Ureter (tissue), 1 donor: Measurements from ENCODE around the gene EFHD1. TPM values are rescaled to one million over a fixed set of nuclear protein-coding genes. Genes with fewer than 3 reads are reported as not detected.

ENCODE experiments used
- DNase-seq: peaks from one replicate; pipeline ENCODE4 v3.0.0-alpha.2; 2020; ENCODE audit warnings: low spot score
- total RNA-seq: library from RNA; stranded (reverse); gene quantifications from one replicate; pipeline ENCODE4 v1.2.4, GENCODE V29; 2023
- donor health status: DM: yes; HTN: yes; CAD: no.

Gene EFHD1, protein sequence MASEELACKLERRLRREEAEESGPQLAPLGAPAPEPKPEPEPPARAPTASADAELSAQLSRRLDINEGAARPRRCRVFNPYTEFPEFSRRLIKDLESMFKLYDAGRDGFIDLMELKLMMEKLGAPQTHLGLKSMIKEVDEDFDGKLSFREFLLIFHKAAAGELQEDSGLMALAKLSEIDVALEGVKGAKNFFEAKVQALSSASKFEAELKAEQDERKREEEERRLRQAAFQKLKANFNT
- 15.9 TPM for total RNA-seq

DNA sequence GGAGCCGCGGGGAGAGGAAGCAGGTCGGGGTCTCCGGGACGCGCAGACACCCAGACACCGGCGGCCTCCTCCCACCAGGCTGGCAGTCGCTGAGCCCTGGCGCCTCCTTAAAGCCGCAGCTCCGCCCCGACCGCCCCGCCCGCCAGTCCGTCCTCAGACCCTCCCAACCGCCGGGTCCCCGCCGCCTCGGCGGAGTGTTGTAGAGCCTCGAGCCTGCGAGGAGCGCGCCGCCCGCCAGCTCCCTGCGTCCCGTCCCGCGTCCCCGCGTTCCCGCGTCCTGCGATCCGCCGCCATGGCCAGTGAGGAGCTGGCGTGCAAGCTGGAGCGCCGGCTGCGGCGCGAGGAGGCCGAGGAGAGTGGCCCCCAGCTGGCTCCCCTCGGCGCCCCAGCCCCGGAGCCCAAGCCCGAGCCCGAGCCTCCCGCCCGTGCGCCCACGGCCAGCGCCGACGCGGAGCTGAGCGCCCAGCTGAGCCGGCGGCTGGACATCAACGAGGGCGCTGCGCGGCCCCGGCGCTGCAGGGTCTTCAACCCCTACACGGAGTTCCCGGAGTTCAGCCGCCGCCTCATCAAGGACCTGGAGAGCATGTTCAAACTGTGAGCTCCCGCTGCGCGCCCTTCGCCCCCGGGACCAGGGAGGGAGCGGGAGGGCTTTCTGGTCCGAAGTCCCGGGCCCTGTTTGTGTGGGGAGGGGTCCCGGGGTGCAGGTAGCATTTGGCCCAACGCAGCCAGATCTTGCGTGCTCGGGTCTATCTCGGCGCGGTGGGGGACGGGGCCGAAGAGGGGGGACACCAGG is at the start of gene EFHD1:
Gene EFHD1 (plus strand): TSS at position 192 of the 793 bp plus-strand sequence. CDS start 101 bp downstream, at position 293.
- DNase-seq = peak; percentile 73

DNA sequence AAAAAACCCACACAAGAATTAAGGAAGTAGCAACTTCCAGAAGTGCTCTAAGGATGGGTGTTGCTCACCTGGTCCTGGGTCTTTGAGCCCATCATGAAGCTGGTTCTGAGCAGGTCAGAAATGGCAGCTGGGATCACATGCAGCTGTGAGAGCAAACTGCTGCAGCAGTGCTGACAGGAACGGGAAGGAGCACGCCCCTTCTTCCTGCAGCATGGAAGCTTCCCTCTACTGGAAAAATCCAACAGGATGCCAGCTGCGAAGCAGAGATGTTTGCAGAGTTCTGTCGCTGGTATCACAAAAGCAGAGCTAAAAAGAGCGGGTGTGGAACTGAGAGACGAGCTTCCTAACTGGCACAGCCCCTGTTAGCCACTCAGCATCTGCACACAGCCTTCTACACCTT is 49.2 kb upstream of the EFHD1 start:
- DNase-seq = no peak

DNA sequence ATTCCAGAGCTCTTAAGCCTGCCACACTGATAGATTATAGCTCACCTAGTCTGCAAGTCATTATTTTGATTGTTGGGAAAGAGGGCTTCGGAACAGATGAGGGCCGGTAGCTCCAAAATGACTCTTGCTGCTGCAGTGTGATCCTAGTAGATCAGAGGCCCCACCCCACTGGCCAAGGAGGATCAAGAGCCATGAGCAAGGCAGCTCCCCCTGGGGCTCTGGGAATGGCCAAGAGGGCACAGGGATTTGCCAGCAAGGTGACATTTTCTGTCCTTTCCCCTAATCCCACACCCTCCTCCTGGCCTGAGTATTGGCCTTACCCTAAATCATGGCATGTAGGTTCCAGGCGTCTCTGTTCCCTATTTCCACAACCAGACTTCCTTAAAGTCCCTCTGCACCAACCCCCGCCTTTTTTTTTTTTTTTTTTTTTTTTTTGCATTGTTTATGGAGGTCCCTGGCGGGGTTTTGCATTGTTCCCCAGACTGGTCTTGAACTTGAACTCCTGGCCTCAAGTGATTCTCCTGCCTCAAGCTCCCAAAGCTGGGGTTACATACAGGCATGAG is 46.4 kb upstream of the EFHD1 start:
- no peak for DNase-seq

DNA sequence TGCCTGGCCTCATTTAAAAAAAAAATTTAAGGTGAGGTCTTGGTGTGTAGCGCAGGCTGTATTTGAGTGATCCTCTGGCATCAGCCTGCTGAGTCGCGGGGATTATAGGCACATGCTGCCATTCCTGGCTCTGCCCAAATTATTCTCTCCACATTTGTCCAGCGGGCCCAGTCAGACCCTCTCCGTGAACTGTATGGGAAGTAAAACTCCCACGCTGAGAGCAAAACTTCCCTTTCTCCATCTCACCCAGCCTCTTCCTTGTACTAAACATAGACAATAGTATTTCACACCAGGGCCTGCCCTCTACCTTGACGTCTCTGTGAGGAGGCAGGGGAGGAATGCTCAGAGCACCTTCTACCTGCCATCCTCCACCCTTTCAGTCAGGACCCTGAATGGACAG is 45.9 kb upstream of the EFHD1 start:
- no peak for DNase-seq

DNA sequence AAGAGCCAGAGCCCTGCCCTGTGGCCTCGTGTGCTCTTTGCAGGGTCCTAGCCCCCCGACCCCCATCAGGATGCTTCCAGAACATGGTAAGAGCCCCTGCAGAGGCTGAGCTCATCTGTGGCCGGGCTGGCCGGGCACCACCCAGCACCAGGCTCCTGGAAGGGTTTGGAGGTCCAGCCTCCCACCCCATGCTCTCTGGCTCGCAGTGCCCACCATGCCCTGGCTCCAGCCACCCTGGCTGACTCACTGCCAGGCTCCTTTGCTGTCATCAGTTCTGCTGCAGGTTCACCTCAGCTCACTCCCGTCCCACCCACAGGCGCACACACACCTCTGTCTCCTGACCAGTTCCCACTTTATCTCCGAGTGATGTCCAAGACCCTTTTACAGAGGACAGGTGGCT is 45.4 kb upstream of the EFHD1 start:
- no peak for DNase-seq

DNA sequence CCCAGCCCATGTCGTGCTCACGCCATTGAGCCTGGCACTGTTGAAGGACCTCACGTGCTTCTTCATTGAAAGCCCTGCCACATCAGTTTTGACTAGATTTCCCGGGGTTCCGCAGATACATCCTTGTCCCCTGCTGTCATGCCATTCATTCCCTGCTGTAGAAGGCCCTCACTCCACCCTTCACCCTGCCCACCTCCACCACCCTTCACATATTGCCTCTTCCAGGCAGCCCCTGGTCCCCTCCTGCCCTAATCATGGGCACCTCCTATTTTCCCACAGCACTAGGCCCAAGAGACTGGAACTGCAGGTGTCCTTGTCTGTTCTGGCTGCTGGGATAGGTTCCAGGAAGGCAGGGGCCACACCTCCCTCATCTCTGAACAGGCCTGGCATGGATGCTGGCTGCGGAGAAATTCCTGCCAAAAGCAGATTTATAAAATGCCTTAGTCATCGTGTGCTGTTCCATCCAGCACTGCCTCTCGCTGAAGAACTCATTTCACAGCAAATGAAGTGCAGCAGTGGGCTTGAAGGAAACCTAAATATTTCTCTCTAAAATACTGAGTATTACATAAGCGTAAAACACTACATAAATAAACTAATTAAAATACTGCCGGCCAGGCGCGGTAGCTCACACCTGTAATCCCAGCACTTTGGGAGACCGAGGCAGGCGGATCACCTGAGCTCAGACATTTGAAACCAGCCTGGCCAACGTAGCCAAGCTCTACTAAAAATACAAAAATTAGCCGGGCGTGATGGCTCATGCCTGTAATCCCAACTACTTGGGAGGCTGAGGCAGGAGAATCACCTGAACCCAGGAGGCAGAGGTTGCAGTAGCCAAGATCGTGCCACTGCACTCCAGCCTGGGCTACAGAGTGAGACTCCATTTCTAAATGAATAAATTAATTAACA is 44.5 kb upstream of the EFHD1 start:
- DNase-seq = peak; percentile 62

DNA sequence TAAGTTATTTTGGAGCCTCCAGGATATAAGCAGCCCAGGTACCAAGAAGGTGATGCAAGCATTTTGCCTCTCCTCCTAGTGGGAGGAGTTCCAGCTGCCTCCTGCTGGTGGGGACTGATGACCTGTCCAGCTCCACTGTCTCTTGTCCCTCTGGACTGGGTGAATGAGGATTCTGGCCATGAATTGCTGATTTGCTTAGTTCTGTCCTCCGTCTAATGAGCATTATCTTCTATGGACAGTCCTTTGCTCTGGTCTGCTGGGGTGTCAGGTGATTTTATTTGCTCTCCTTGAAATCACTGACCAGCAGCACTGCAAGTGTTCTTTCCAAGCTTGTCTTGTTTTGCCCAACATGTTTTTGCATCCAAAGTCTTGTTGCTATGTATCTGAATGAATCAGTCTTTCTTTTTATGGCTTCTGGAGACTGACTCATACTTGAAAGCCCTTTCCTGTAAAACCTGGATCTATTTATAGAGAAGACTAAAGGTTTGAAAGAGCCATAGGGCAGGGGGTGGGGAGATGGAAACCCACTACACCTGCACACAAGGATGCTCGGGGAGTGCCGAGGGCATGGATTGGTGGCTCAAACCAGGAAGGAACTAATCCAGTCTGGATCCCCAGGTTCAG is 40.5 kb upstream of the EFHD1 start:
- DNase-seq = no peak

DNA sequence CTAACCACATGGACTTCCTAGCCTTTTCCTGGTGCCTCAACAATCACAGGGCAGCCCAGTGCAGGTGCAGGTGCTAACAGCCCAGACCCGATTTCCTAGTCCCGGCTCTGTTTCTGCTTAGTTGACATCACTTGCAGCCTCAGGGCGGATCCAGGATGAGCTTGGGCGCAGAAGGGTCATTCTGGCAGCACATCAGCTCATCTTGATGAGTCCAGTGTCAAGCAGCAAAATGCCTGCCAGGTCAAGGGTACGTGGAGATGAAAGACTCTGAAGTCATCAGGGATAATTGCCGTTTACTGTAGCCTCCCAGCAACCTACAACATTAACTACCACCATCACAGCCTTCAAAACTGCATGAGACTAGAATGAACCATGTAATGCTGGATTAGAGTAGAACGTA is 39.4 kb upstream of the EFHD1 start:
- no peak for DNase-seq

DNA sequence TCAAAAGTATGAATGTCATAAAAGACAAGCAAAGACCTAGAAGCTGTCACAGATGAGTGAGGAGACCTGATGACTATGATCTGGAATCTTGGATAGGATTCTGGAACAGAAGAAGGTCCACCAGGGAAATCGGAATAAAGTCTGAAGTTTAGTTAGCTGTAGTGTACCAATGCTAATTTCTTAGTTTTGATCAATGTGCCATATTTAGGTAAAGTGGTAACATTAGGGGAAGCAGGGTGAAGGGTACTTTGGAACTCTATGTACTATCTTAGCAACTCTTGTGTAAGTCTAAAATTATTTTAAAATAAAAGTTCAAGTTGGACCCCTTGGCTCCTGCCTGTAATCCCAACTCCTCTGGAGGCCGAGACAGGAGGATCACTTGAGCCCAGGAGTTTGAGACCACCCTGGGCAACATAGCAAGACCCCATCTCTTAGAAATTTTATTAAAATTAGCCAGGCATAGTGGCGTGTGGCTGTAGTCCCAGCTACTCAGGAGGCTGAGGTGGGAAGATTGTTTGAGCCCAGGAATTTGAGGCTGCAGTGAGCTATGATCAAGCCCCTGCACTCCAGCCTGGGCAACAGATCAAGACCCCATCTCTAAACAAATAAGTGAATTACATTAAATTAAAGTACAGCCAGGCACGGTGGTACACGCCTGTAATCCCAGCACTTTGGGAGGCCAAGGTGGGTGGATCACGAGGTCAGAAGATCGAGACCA is 35.9 kb upstream of the EFHD1 start:
- DNase-seq = no peak

DNA sequence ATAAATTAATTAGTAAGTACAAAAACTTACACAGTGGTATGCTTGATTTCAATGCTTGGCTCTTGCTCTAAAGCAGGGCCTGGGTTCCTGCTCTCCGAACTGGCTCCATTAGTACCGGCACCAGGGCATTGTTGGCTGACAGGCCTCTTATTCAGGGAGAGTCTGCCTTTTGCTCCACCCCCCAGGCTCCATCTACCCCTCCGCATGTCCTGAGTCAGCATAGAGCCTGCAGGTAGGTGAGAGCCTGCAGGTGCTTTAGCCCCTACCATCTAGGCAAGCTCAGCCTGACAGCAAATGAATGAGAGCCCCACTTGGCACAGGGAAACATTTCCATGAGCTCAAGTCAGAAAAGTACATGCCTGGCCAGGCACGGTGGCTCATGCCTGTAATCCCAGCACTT is 35.1 kb upstream of the EFHD1 start:
- no peak for DNase-seq

DNA sequence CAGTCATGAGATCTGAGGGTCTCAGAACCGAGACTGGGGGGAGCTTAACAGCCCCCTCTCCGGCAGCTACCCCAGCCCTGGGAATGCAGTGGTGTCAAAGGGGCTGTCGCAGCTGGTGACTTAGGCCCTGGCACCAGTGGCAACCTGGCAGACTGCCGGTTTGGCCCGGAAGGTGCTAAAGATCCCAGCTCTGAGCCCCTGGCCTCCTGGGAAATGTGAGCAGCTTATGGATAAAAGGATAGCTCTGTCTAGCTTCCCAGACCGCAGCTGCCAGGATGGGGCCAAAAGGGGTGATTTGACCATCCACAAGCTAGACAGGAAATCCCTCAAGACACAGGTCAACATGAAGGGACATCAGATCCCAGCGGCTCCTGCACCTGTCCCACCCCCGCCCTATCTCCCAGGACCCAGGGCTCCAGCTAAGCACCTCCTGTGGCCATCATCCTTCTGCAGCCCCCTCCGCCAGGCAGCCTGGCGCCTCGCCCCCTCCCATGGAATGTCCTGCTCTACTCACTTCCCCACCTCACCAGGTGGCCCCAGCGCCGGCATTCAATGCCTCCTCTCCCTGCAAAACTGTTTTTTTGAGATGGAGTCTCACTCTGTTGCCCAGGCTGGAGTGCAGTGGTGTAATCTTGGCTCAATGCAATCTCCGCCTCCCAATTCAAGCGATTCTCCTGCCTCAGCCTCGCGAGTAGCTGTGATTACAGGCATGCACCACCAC is 33.2 kb upstream of the EFHD1 start:
- no peak for DNase-seq

DNA sequence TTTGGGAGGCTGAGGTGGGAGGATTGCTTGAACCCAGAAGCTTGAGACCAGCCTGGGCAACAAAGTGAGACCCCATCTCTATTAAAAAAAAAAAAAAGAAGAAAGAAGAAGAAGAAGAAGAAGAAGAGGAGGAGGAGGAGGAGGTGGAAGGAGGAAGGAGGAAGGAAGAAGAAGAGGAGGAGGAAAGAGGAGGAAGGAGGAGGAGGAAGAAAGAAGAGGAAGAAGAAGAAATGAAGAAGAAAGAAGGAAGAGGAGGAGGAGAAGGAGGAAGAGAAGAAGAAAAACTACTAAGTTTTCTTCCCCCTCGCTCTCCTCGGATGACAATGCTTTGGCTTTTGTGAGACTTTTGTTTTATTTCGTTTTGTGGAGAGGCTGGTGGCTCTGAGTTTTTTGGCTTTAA is 30.1 kb upstream of the EFHD1 start:
- DNase-seq = no peak

DNA sequence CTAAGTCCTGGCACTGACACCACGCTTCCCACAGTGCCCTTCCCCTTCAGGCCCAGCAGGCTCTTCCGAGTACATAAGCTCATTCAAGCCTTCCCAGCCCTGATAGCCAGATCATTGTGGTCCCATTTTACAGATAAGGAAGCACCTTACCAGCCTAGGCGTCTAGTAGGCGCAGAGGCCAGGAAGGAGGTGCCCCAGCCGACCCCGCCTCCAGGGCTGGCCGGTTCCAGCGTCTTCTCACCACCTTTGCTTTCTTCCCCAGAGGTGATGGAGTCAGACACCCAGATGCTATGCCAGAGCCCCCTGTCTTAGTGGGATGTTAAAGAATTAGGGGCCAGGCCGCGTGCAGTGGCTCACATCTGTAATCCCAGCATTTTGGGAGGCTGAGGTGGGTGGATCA is 28.9 kb upstream of the EFHD1 start:
- DNase-seq = no peak

DNA sequence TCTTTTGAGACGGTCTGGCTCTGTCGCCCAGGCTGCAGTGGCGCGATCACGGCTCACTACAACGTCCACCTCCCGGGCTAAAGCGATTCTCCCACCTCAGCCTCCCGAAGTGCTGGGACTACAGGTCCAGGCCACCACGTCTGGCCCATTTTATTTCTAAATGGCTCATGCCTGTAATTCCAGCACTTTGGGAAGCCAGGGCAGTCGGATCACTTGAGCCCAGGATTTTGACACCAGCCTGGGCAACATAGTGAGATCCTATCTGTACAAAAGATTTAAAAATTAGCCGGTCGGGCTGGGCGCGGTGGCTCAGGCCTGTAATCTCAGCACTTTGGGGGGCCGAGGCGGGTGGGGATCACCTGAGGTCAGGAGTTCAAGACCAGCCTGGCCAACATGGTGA is 26.4 kb upstream of the EFHD1 start:
- no peak for DNase-seq

DNA sequence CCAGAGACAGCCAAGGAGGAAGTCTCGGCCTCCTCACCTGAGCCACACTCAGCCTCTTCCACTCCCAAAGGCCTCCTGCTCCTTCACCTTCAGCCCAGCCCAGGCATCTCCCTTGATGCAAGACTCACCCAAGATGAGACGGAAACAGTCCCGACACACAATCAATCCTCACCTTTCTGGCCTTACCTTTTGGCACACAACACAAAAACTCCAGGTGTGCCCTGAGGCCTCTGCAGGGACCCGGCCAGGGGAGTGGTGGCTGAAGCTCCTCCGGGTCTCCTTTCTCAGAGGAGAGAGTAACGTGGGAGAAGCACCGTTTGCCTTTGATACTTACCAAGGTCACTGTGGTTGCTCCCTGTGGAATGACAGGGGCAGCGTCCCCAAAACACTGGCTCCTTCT is 23.8 kb upstream of the EFHD1 start:
- no peak for DNase-seq

DNA sequence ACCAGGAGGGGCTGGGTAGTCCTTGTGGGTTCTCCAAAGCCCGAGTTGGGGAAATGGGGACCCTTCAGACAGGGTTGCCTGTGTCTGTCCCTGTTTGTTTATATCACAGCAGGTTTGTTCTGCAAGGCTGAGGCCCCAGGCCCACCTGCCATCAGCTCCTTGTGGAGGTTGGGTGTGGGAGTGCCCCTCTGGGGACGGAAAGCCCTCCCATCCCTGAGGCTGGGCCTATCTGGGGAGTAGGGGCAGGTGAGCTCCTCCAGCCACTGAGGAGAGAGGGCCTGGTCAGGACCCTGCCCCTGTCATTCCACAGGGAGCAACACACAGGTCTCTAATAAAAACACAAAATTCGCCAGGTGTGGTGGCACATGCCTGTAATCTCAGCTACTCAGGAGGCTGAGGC is 23.3 kb upstream of the EFHD1 start:
- DNase-seq = no peak

DNA sequence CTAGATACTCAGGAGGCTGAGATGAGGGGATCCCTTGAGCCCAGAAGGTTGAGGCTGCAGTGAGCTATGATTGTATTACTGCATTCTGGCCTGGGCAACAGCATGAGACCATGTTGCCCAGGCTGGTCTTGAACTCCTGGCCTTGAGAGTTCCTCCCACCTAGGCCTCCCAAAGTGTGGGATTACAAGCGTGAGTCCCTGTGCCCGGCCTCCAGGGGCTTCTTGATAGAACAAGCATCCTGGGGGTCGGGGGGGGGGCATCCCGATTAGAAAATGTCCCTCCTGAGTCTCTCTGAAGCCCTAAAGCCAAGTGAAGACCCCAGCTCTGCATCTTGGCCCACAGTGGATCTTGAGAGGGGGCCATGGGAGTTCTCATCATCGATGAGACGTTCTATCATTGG is 22.3 kb upstream of the EFHD1 start:
- DNase-seq = no peak

DNA sequence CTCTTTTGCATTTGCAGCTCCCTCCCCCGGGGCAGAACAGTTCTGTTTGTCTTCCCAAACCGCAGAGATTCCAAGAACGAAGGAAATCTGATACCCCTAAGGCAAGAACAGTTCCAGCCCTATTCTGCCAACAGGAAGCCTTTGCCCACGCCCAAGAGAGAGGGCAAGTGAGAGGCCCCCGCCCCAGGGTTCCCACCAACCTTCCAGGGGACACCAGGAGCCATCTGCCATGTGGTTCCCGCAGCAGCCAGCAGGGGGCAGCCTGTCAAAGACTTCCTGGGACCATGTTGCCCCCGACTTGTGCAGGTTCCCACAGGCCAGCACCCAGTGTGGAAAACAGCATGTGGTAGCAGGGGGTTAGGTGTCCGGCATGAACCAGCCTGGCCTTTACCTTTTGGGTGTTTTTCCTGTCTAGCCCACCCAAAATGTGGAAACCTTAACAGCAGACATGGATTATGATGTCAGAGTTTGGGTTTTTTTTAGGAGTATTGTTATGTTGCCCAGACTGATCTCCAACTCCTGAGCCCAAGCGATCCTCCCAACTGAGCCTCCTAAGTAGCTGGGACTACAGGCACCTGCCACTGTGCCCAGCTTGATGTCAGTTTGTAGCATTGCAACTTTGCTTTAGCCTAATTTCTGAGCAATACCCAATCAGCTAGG is 21.7 kb upstream of the EFHD1 start:
- DNase-seq = peak; percentile 57

DNA sequence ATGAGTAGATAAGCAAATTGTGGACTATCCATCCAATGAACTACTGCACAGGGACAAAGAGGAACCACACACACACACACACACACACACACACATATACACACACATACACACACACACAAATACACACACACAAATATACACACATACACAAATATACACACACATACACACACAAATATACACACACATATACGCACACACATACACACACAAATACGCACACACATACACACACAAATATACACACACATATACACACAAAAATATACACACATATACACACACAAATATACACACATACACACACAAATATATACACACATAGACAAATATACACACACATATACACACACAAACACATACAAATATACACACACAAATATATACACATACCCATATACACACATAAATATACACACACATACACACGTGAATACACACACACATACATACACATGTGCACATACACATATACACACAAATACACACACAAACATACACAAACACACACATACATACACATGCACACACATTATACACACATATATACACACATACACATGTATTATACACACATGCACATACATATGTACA is 19.8 kb upstream of the EFHD1 start:
- no peak for DNase-seq
